GM23248 (cell line): ENCODE measurements around the gene MPG. TPM values are rescaled to one million over a fixed set of nuclear protein-coding genes. Genes with fewer than 3 reads are reported as not detected.

Experiments
- DNase-seq: peaks from one replicate; pipeline ENCODE4 v3.0.0-alpha.2; 2015
- H2AFZ ChIP-seq: fragments of 200-600 bp; sonication (generic); 2 replicates; pipeline ENCODE4 v1.6.1; 2016; ENCODE audit warnings: antibody characterized with exemption
- H3F3A ChIP-seq: fragments of 200-600 bp; sonication (generic); 2 replicates; pipeline ENCODE4 v1.6.1; 2016; ENCODE audit warnings: mild to moderate bottlenecking, antibody characterized with exemption, mixed run types; ENCODE audit not compliant: insufficient read depth
- H3K27ac ChIP-seq: fragments of 200-600 bp; sonication (generic); 2 replicates; pipeline ENCODE4 v1.5.1; 2016; ENCODE audit warnings: mild to moderate bottlenecking
- H3K27me3 ChIP-seq: fragments of 200-600 bp; sonication (generic); replicated peaks from 2 replicates; pipeline ENCODE4 v1.6.1; 2016; ENCODE audit warnings: mild to moderate bottlenecking; ENCODE audit not compliant: insufficient read depth
- H3K36me3 ChIP-seq: fragments of 200-600 bp; sonication (generic); 2 replicates; pipeline ENCODE4 v1.6.1; 2016; ENCODE audit warnings: low read depth, mild to moderate bottlenecking
- H3K4me1 ChIP-seq: fragments of 200-600 bp; sonication (generic); 2 replicates; pipeline ENCODE4 v1.6.1; 2016; ENCODE audit warnings: mild to moderate bottlenecking; ENCODE audit not compliant: insufficient read depth
- H3K4me2 ChIP-seq: fragments of 200-600 bp; sonication (generic); one replicate; pipeline ENCODE4 v1.6.1; 2016; ENCODE audit warnings: mild to moderate bottlenecking; ENCODE audit not compliant: unreplicated experiment
- H3K4me3 ChIP-seq: fragments of 200-600 bp; sonication (generic); 2 replicates; pipeline ENCODE4 v1.5.1; 2016; ENCODE audit warnings: mild to moderate bottlenecking
- H3K79me2 ChIP-seq: fragments of 200-600 bp; sonication (generic); 2 replicates; pipeline ENCODE4 v1.6.1; 2016; ENCODE audit warnings: mild to moderate bottlenecking; ENCODE audit not compliant: insufficient read depth
- H3K9ac ChIP-seq: fragments of 200-600 bp; sonication (generic); 2 replicates; pipeline ENCODE4 v1.6.1; 2016; ENCODE audit warnings: mild to moderate bottlenecking
- H3K9me2 ChIP-seq: fragments of 200-600 bp; sonication (generic); 2 replicates; pipeline ENCODE4 v1.6.1; 2016; ENCODE audit warnings: mixed run types, mild to moderate bottlenecking, moderate library complexity; ENCODE audit not compliant: insufficient read depth
- H3K9me3 ChIP-seq: fragments of 200-600 bp; sonication (generic); one replicate; pipeline ENCODE4 v1.6.1; 2017; ENCODE audit warnings: low read depth
- H4K20me1 ChIP-seq: fragments of 200-600 bp; sonication (generic); 2 replicates; pipeline ENCODE4 v1.6.0; 2016; ENCODE audit not compliant: insufficient read depth
- EZH2 ChIP-seq: fragments of 200-600 bp; sonication (generic); IDR thresholded peaks from 2 replicates; pipeline ENCODE4 v1.6.1; 2018; ENCODE audit warnings: antibody characterized with exemption, mild to moderate bottlenecking; ENCODE audit not compliant: insufficient read depth, poor library complexity, severe bottlenecking
- EZH2phosphoT487 ChIP-seq: fragments of 200-600 bp; sonication (generic); IDR thresholded peaks from 2 replicates; pipeline ENCODE4 v1.6.1; 2018; ENCODE audit warnings: antibody characterized with exemption, moderate library complexity, mild to moderate bottlenecking, low read depth; ENCODE audit not compliant: insufficient read depth
- WGBS, 2 experiments: methylation state at CpG; one replicate each; pipeline ENCODE4 v1.1.6; 2015 to 2017; ENCODE audit warnings: low lambda C conversion rate in 2 of 2, low coverage in 1 of 2; ENCODE audit errors: missing lambda C conversion rate in 2 of 2; 5-methylcytosine and 5-hydroxymethylcytosine counted together
- in situ Hi-C: fragments of 300-500 bp; cut with MboI; formaldehyde crosslinking; loops from 2 replicates; pipeline ENCODE4 v1.15.0; 2020
- polyA plus RNA-seq: library from polyadenylated mRNA; unstranded; fragments of >200 nt; fragmentation: Nextera tagmentation; extraction: Ambion mirVana; gene quantifications from 2 replicates; pipeline ENCODE4 v1.2.1, GENCODE V29; 2016
- total RNA-seq: library from RNA; depleted of rRNA; stranded (reverse); fragments of >200 nt; shearing (Covaris generic); gene quantifications from 2 replicates; pipeline ENCODE4 v1.2.3, GENCODE V29; 2014

MPG gene
- total and polyA plus RNA-seq, 2 experiments from 2014 or later = 134 to 222 TPM

DNA sequence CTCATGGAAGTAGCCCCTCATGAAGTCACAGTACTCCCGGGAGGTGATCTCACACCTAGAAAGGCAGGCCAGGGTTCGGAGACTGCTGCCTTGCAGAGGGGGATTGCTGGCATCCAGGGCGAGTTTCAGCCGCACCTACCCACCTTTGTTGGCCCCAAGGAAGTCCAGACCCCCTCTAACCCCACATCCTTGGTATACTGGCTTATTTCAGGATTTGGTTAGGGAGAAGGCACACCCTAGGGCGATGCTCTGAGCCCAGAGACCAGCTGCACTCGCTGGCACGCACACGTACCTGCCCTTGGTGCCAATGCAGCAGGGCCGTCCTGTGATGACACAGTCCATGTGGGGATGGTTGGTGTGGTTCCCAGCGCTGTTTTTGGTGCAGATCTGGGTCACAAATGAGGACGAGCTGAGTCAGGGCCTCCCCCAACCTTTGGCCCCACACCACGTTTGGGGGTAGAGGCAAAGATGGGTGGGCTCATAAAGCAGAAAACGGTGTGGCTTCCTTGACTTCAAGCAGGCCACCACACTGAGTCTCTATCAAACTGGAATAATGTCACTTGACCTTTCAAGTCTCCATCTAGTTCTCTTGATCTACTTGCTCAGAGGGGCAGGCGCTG, 18.5 kb upstream of the MPG start:
- in situ Hi-C loops = no loop called here
- Histone ChIP-seq H3K4me3 (no peak overlapping the region), H3F3A (no peaks in the 10 kb centered on the region), H3K79me2 (no peaks in the 10 kb centered on the region), H3K9ac (no peak overlapping the region), H3K27me3 (no peaks in the 10 kb centered on the region), H3K4me2 (no peak overlapping the region), H3K9me3 (no peaks in the 10 kb centered on the region), H3K9me2 (no peaks in the 10 kb centered on the region), H3K27ac (no peak overlapping the region), H2AFZ (no peak overlapping the region), H3K36me3 (peaks cover 18% of the 10 kb centered on the region; the same call in 1 of the 2 replicates), H4K20me1 (no peaks in the 10 kb centered on the region), H3K4me1 (no peaks in the 10 kb centered on the region)
- TF ChIP-seq EZH2phosphoT487 (no peak), EZH2 (no peak)
- no peak for DNase-seq
- WGBS, 2 experiments = 89 to 93% methylated on average over 13 to 14 of the region's 14 CpGs

- Histone ChIP-seq H3K27ac (no peak overlapping the region), H2AFZ (no peak overlapping the region), H3K27me3 (no peaks in the 10 kb centered on the region), H3K9me2 (no peaks in the 10 kb centered on the region), H3K4me1 (no peaks in the 10 kb centered on the region), H3K36me3 (peaks cover 18% of the 10 kb centered on the region; the same call in 1 of the 2 replicates), H3K9ac (no peak overlapping the region), H3F3A (no peaks in the 10 kb centered on the region), H3K9me3 (no peaks in the 10 kb centered on the region), H4K20me1 (peaks cover under 1% of the 10 kb centered on the region; the same call in 1 of the 2 replicates), H3K4me2 (no peak overlapping the region), H3K79me2 (0 out of 2 replicates have a peak, but pooled peaks cover 5% of the 10 kb centered on the region), H3K4me3 (no peak overlapping the region)
- DNase-seq = no peak
- 80 to 86% methylated on average over 11 of the region's 11 CpGs for WGBS, 2 experiments
- in situ Hi-C loops = no loop called here
- TF ChIP-seq EZH2phosphoT487 (no peak), EZH2 (no peak)
These were observed 17.9 kb upstream of the MPG start for GRCh38 chr16:60166-60565.

DNA sequence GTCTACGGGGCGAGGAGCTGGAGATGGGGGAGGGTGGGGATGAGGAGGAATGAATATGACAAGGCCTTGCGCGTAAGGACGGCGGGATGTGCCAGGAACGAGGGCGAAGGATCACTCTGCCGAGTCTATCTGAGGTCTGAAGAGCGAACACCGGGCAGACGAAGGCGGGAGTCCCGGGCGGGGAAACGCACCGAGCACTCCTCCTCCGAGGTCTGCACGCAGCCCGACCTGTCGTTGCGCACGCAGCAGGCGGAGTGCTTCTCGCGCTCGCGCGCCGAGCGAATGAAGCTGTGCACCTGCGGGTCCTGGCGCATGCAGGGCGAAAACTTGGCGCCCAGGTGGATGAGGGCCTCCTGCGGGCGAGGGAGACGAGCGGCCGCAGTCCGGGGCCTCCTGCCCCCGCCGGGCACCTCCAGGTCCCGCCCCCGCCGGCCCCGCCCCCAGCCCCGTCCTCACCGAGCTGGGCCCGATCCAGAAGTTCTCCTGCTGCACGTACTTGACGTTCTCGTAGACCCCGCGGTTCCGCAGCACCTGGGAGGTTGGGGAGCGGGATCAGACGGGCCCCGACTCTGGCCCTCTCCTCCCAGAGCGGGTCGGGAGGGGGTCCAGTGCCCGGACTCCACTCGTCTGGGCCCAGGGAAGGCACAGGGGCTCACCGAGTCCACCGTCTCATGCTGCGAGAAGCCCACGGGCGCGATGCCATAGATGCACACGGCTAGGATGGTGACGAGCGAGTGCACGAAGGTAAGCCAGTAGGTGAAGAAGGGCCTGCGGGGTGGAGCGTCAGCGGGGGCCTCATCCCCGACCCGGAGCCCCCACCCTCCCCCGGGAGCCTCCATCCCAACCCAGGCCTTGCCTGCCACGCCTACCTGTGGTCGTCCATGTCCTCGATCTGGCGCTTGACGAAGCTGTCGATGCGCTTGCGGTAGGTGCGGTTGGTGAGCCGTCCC, 16.8 kb upstream of the MPG start:
- no peak overlapping the region for H2AFZ ChIP-seq
- WGBS, 2 experiments = 88 to 95% methylated on average over 31 to 86 of the region's 89 CpGs
- peaks cover 4% of the 10 kb centered on the region; the same call in 1 of the 2 replicates for H4K20me1 ChIP-seq
- H3K36me3 ChIP-seq = peaks cover 18% of the 10 kb centered on the region; the same call in 1 of the 2 replicates
- no peaks in the 10 kb centered on the region for H3K9me2 ChIP-seq
- H3K4me3 ChIP-seq = no peak overlapping the region
- TF ChIP-seq EZH2phosphoT487 (no peak), EZH2 (no peak)
- in situ Hi-C loops = no loop called here
- H3K27ac ChIP-seq = no peak overlapping the region
- no peaks in the 10 kb centered on the region for H3K27me3 ChIP-seq
- no peaks in the 10 kb centered on the region for H3F3A ChIP-seq
- H3K9me3 ChIP-seq = no peaks in the 10 kb centered on the region
- H3K4me2 ChIP-seq = no peak overlapping the region
- H3K79me2 ChIP-seq = peaks cover 14% of the 10 kb centered on the region
- H3K9ac ChIP-seq = no peak overlapping the region
- H3K4me1 ChIP-seq = no peaks in the 10 kb centered on the region
- no peak for DNase-seq

DNA sequence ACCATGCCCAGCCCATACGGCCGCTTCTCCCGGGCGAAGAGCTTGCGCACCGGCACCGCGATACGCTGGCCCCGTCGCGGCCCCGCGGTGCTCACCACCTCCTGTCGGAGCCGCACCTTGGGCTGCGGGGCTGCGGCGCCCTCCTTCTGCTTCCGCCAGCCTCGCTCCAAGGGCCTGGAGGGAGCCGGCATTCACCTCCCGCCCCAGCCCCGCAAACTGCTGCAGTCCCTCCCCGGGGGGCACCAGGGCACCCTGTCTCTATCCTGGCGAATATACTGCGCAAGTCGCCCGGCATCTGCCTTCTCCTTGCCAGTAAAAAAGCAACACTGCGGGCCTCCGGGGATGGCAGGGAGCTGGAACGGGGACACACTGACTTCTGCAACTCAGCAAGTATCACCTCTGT, 16.1 kb upstream of the MPG start:
- Histone ChIP-seq H3K9me3 (no peaks in the 10 kb centered on the region), H3K27ac (no peak overlapping the region), H3K79me2 (peaks cover 21% of the 10 kb centered on the region), H3K4me2 (no peak overlapping the region), H3K9me2 (no peaks in the 10 kb centered on the region), H3K36me3 (peaks cover 17% of the 10 kb centered on the region; the same call in 1 of the 2 replicates), H4K20me1 (peaks cover 4% of the 10 kb centered on the region; the same call in 1 of the 2 replicates), H3K9ac (no peak overlapping the region), H3K4me3 (no peak overlapping the region), H3F3A (no peaks in the 10 kb centered on the region), H2AFZ (no peak overlapping the region), H3K4me1 (no peaks in the 10 kb centered on the region), H3K27me3 (no peaks in the 10 kb centered on the region)
- TF ChIP-seq EZH2 = no peak
- no peak for TF ChIP-seq EZH2phosphoT487
- DNase-seq = no peak
- in situ Hi-C loops = no loop called here
- WGBS, 2 experiments = 94 to 95% methylated on average over 24 to 32 of the region's 32 CpGs
